Thymus (tissue), 11 donors: Measurements from ENCODE around the gene MAP2K3. TPM values are rescaled to one million over a fixed set of nuclear protein-coding genes. Genes with fewer than 3 reads are reported as not detected.

Source experiments
- DNase-seq, 9 donors: peaks; one replicate each; pipeline ENCODE4 v3.0.0-alpha.2; 2013; ENCODE audit warnings: low spot score in 9 of 9, low read depth in 6 of 9, missing footprints in 1 of 9
- H3K27ac ChIP-seq, 2 donors: one replicate each; pipeline ENCODE4 v1.5.1; 2013; ENCODE audit warnings: control low read depth in 1 of 2, low read depth in 1 of 2, low read length in 1 of 2, mild to moderate bottlenecking in 1 of 2, moderate library complexity in 1 of 2
- H3K27me3 ChIP-seq, 2 donors: one replicate each; pipeline ENCODE4 v1.5.1; 2013; ENCODE audit warnings: low read length in 1 of 2; ENCODE audit not compliant: control insufficient read depth in 2 of 2, insufficient read depth in 1 of 2
- H3K36me3 ChIP-seq, 2 donors: one replicate each; pipeline ENCODE4 v1.5.1; 2013; ENCODE audit warnings: low read length in 1 of 2, mild to moderate bottlenecking in 1 of 2, moderate library complexity in 1 of 2; ENCODE audit not compliant: control insufficient read depth in 2 of 2, insufficient read depth in 2 of 2
- H3K4me1 ChIP-seq, 2 donors: one replicate each; pipeline ENCODE4 v1.5.1; 2013; ENCODE audit warnings: low read length in 2 of 2; ENCODE audit not compliant: control insufficient read depth in 2 of 2, insufficient read depth in 2 of 2
- H3K4me3 ChIP-seq, 2 donors: one replicate each; pipeline ENCODE4 v1.5.1; 2013; ENCODE audit warnings: low read length in 2 of 2, control low read depth in 1 of 2, mild to moderate bottlenecking in 1 of 2
- H3K9me3 ChIP-seq, 2 donors: one replicate each; pipeline ENCODE4 v1.5.1; 2013; ENCODE audit warnings: low read length in 1 of 2, mild to moderate bottlenecking in 1 of 2; ENCODE audit not compliant: control insufficient read depth in 2 of 2, insufficient read depth in 1 of 2
- WGBS: extraction: QIAGEN DNeasy Blood & Tissue Kit; methylation state at CpG from one replicate; pipeline ENCODE4 v1.1.7; 2013; 5-methylcytosine and 5-hydroxymethylcytosine counted together
- polyA plus RNA-seq: library from polyadenylated mRNA; stranded (reverse); fragments of 200-250 nt; gene quantifications from one replicate; pipeline ENCODE4 v1.2.3, GENCODE V29; 2013
- total RNA-seq: library from RNA; stranded (reverse); fragments of 120-200 nt; gene quantifications from one replicate; pipeline ENCODE4 v1.2.4, GENCODE V29; 2013
- donor health status: healthy.

Gene MAP2K3
- total and polyA plus RNA-seq, 2 donors: 9.1 to 33.4 TPM

- peaks cover 7 to 76% of the 10 kb centered on the region in 2 donors for H3K9me3 ChIP-seq
- H3K4me1 ChIP-seq: no peaks in the 10 kb centered on the region
- H3K36me3 ChIP-seq: peaks cover 25 to 54% of the 10 kb centered on the region in 2 donors
- no peak overlapping the region for H3K4me3 ChIP-seq
- H3K27ac ChIP-seq: no peak overlapping the region
- no peaks in the 10 kb centered on the region for H3K27me3 ChIP-seq
- no peak for DNase-seq
- WGBS: 83% methylated on average over 22 of the region's 22 CpGs
These were observed 13.8 kb downstream of the MAP2K3 start for GRCh38 chr17:21298056-21298982.

- Histone ChIP-seq H3K4me3 (no peak overlapping the region), H3K27ac (no peak overlapping the region), H3K27me3 (no peaks in the 10 kb centered on the region), H3K36me3 (peaks cover 31 to 58% of the 10 kb centered on the region in 2 donors), H3K4me1 (no peaks in the 10 kb centered on the region), H3K9me3 (peaks cover 9 to 75% of the 10 kb centered on the region in 2 donors)
- no peak for DNase-seq
- WGBS: 58% methylated on average over 13 of the region's 13 CpGs
These were observed 14.5 kb downstream of the MAP2K3 start for GRCh38 chr17:21298983-21299519.

DNA sequence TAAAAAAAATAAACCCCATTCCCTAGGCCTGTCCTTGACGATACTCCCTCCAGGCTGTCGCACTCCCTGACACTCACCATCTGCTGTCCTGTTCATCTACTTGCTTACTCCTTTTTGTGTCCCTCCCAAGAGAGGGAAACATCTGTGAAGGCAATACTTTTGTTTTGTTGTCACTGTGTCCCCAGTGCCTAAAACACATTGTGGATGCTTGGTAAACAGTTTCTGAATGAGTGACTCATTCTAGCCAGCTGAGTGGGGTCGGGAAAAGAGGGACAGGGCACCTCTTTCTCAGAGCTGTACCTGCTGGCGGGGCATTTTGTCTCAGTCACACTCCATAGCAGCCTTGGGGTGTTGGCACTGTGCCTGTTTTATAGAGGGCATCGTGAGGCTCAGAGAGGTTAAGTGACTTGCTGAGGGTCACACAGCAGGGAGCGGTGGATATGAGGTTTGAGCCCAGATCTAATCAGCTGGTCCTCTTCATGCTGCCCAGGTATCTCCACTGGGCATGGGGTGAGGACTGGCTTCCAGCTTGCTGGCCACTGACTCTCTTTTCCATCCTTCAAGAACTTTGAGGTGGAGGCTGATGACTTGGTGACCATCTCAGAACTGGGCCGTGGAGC, 15.6 kb downstream of the MAP2K3 start:
- Histone ChIP-seq H3K4me3 (no peak overlapping the region), H3K36me3 (peaks cover 31 to 67% of the 10 kb centered on the region in 2 donors), H3K4me1 (no peaks in the 10 kb centered on the region), H3K9me3 (peaks cover 10 to 71% of the 10 kb centered on the region in 2 donors), H3K27ac (no peak overlapping the region), H3K27me3 (no peaks in the 10 kb centered on the region)
- no peak for DNase-seq
- WGBS: 65% methylated on average over 7 of the region's 7 CpGs

GRCh38 chr17:21300601-21301571, 16.4 kb downstream of the MAP2K3 start:
- no peaks in the 10 kb centered on the region for H3K27me3 ChIP-seq
- no peak for DNase-seq
- WGBS: 78% methylated on average over 31 of the region's 31 CpGs
- peaks cover 31 to 67% of the 10 kb centered on the region in 2 donors for H3K36me3 ChIP-seq
- H3K4me3 ChIP-seq: no peak overlapping the region
- H3K9me3 ChIP-seq: peaks cover 10 to 64% of the 10 kb centered on the region in 2 donors
- no peaks in the 10 kb centered on the region for H3K4me1 ChIP-seq
- H3K27ac ChIP-seq: no peak overlapping the region

- no peak for DNase-seq
- peaks cover 10 to 57% of the 10 kb centered on the region in 2 donors for H3K9me3 ChIP-seq
- H3K27ac ChIP-seq: no peak overlapping the region
- WGBS: 79% methylated on average over 19 of the region's 19 CpGs
- no peak overlapping the region for H3K4me3 ChIP-seq
- no peaks in the 10 kb centered on the region for H3K4me1 ChIP-seq
- H3K36me3 ChIP-seq: peaks cover 31 to 67% of the 10 kb centered on the region in 2 donors
- H3K27me3 ChIP-seq: no peaks in the 10 kb centered on the region
These were observed 17.4 kb downstream of the MAP2K3 start for GRCh38 chr17:21301593-21302550.

DNA sequence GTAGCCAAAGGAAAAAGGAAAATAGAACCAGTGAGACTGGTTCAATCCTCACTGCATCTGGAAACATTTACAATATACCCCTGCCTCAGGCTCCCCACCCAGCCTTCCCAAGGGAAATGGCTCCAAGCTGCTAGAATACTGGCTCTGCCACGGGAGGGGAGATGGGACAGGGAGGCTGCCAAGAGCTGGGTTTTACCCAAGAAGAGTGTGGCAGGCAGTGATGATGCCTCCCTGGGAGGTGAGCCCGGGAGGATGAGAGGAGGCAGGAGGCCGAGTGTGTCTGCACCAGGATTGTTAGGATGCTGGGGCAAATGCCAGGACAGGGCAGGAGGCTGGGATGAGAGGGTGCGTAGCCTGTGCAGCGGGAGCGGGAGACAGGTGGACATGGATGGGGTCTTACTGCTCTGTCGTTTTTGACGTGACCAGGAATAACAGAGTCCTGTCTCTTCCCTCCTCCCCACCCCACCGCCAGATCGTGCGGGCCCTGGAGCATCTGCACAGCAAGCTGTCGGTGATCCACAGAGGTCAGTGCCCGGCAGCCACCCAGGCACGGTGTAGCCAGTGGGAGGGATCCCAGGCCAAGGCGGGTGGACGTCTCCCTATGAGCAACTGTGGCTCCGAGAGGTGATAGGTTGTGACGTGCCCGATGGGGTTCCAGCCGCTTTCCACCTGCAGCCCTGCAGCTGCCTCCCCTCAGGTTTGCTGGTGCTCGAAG, 18.4 kb downstream of the MAP2K3 start:
- WGBS: 75% methylated on average over 21 of the region's 21 CpGs
- Histone ChIP-seq H3K36me3 (peaks cover 31 to 67% of the 10 kb centered on the region in 2 donors), H3K4me3 (no peak overlapping the region), H3K27me3 (no peaks in the 10 kb centered on the region), H3K27ac (no peak overlapping the region), H3K9me3 (peaks cover 10 to 48% of the 10 kb centered on the region in 2 donors), H3K4me1 (no peaks in the 10 kb centered on the region)
- DNase-seq: no peak

DNA sequence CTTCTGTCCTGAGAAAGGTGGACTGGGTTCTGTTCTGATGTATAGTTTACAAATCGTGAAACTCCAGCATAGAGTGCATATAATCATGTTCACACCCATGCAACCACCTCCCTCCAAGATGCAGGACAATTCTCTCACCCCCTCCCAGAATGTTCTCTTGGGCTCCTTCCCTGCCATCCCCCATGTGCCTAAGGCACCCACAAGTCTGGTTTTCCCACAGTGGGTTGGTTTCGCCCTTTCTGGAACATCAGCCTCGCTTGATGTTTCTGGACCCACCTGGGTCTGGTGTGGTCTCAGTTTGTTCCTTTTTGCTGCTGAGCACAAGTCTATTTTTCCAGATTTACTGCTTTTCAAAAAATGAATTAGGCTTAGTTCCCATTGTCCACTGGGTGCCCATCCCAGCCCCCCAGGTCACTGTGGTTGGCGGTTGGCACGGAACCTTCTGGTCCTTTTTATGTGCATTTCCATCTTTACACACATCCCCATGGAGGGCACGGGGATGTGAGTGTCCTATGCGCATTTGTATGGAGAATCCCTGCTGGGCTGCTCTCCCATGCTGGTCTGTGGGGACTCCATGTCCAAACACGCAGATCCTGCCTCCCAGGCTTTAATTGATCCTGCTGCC, 19.0 kb downstream of the MAP2K3 start:
- Histone ChIP-seq H3K36me3 (peaks cover 28 to 62% of the 10 kb centered on the region in 2 donors), H3K27me3 (no peaks in the 10 kb centered on the region), H3K9me3 (peaks cover 8 to 41% of the 10 kb centered on the region in 2 donors), H3K4me3 (no peak overlapping the region), H3K27ac (no peak overlapping the region), H3K4me1 (no peaks in the 10 kb centered on the region)
- 95% methylated on average over 8 of the region's 8 CpGs for WGBS
- no peak for DNase-seq
